ENCODE results near the gene CRELD2. TPM values are rescaled to one million over a fixed set of nuclear protein-coding genes. Genes with fewer than 3 reads are reported as not detected.
A peak's percentile ranks its signal among the peaks of the same experiment; 100 is the strongest.

The CRELD2 gene
- total and polyA plus RNA-seq, 2 of the 13 experiments (the other 11 are each of a cell fraction or from before 2014, with no cell fraction given), result 17.2 to 44.7 TPM

DNA sequence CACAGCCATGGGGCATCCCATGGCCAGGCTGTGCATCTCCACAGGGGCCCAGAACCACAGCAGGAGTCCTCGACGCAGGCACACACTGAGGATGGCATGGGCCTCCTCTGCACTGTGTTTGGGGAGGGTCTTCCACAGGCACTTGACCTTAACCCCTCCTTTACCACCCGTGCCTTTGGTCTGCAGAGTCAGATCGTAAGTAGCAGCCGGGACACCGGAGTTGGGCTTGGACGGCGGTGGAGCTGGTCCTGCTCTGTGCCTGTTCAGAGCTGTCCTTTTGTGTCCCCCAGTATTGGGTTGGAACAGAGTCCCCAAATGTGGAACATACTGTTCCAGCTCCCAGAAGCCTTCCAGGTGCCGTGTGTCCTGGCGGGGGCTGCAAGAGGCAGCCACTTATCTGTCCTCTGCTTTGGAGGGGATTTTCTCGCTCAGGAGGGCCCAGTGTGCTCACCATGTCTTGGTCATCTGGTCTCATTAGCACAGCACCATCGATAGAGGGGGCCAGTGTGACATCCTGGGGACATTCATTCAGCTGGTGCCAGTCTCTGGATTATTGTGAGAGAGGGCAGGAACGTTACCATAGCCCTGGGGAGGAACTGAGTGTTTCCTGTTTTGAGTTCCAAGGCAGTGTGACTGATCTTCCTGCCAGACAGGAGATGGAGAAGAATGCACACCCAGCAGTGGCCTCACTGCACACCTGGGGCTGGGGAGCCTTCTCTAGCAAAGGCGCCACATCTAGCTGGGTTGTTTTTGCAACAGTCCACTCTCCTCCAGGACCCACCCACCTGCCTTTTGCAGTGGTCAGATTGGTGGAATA lies 12.4 kb downstream of the CRELD2 start (continued):
- TF ChIP-seq, protein P1, sequence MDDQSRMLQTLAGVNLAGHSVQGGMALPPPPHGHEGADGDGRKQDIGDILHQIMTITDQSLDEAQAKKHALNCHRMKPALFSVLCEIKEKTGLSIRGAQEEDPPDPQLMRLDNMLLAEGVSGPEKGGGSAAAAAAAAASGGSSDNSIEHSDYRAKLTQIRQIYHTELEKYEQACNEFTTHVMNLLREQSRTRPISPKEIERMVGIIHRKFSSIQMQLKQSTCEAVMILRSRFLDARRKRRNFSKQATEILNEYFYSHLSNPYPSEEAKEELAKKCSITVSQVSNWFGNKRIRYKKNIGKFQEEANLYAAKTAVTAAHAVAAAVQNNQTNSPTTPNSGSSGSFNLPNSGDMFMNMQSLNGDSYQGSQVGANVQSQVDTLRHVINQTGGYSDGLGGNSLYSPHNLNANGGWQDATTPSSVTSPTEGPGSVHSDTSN (CRISPR knock-in tag; IDR thresholded peaks at IDR 0.05; ENCODE audit: borderline replicate concordance), result no peak
- TF ChIP-seq ZNF235 (CRISPR knock-in tag; IDR thresholded peaks at IDR 0.05; ENCODE audit: borderline replicate concordance), result no peak
- TF ChIP-seq SATB2 (CRISPR knock-in tag; IDR thresholded peaks at IDR 0.05), result no peak
- TF ChIP-seq, protein P2, sequence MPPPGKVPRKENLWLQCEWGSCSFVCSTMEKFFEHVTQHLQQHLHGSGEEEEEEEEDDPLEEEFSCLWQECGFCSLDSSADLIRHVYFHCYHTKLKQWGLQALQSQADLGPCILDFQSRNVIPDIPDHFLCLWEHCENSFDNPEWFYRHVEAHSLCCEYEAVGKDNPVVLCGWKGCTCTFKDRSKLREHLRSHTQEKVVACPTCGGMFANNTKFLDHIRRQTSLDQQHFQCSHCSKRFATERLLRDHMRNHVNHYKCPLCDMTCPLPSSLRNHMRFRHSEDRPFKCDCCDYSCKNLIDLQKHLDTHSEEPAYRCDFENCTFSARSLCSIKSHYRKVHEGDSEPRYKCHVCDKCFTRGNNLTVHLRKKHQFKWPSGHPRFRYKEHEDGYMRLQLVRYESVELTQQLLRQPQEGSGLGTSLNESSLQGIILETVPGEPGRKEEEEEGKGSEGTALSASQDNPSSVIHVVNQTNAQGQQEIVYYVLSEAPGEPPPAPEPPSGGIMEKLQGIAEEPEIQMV (CRISPR knock-in tag; IDR thresholded peaks at IDR 0.05; ENCODE audit: low read depth), result no peak
- TF ChIP-seq, protein P3, sequence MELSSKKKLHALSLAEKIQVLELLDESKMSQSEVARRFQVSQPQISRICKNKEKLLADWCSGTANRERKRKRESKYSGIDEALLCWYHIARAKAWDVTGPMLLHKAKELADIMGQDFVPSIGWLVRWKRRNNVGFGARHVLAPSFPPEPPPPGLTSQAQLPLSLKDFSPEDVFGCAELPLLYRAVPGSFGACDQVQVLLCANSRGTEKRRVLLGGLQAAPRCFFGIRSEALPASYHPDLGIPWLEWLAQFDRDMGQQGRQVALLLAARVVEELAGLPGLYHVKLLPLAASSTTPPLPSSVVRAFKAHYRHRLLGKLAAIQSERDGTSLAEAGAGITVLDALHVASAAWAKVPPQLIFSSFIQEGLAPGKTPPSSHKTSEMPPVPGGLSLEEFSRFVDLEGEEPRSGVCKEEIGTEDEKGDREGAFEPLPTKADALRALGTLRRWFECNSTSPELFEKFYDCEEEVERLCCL (CRISPR knock-in tag; IDR thresholded peaks at IDR 0.05; ENCODE audit: borderline replicate concordance), result no peak
- no peak for TF ChIP-seq ZNF530 (CRISPR knock-in tag; IDR thresholded peaks at IDR 0.05; ENCODE audit: low read depth)
- TF ChIP-seq, protein P4, sequence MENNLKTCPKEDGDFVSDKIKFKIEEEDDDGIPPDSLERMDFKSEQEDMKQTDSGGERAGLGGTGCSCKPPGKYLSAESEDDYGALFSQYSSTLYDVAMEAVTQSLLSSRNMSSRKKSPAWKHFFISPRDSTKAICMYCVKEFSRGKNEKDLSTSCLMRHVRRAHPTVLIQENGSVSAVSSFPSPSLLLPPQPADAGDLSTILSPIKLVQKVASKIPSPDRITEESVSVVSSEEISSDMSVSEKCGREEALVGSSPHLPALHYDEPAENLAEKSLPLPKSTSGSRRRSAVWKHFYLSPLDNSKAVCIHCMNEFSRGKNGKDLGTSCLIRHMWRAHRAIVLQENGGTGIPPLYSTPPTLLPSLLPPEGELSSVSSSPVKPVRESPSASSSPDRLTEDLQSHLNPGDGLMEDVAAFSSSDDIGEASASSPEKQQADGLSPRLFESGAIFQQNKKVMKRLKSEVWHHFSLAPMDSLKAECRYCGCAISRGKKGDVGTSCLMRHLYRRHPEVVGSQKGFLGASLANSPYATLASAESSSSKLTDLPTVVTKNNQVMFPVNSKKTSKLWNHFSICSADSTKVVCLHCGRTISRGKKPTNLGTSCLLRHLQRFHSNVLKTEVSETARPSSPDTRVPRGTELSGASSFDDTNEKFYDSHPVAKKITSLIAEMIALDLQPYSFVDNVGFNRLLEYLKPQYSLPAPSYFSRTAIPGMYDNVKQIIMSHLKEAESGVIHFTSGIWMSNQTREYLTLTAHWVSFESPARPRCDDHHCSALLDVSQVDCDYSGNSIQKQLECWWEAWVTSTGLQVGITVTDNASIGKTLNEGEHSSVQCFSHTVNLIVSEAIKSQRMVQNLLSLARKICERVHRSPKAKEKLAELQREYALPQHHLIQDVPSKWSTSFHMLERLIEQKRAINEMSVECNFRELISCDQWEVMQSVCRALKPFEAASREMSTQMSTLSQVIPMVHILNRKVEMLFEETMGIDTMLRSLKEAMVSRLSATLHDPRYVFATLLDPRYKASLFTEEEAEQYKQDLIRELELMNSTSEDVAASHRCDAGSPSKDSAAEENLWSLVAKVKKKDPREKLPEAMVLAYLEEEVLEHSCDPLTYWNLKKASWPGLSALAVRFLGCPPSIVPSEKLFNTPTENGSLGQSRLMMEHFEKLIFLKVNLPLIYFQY (CRISPR knock-in tag; IDR thresholded peaks at IDR 0.05; ENCODE audit: borderline replicate concordance), result peak; percentile 57; the same call in 1 of the 2 replicates
- no peak; the same call in none of the 2 replicates for TF ChIP-seq KAT8 (CRISPR knock-in tag; IDR thresholded peaks at IDR 0.05)
- TF ChIP-seq SMARCC2 (IDR thresholded peaks at IDR 0.05), result no peak
- no peak for TF ChIP-seq HNRNPL (IDR thresholded peaks at IDR 0.05; ENCODE audit: low read depth, low read length)
- TF ChIP-seq, protein P5, sequence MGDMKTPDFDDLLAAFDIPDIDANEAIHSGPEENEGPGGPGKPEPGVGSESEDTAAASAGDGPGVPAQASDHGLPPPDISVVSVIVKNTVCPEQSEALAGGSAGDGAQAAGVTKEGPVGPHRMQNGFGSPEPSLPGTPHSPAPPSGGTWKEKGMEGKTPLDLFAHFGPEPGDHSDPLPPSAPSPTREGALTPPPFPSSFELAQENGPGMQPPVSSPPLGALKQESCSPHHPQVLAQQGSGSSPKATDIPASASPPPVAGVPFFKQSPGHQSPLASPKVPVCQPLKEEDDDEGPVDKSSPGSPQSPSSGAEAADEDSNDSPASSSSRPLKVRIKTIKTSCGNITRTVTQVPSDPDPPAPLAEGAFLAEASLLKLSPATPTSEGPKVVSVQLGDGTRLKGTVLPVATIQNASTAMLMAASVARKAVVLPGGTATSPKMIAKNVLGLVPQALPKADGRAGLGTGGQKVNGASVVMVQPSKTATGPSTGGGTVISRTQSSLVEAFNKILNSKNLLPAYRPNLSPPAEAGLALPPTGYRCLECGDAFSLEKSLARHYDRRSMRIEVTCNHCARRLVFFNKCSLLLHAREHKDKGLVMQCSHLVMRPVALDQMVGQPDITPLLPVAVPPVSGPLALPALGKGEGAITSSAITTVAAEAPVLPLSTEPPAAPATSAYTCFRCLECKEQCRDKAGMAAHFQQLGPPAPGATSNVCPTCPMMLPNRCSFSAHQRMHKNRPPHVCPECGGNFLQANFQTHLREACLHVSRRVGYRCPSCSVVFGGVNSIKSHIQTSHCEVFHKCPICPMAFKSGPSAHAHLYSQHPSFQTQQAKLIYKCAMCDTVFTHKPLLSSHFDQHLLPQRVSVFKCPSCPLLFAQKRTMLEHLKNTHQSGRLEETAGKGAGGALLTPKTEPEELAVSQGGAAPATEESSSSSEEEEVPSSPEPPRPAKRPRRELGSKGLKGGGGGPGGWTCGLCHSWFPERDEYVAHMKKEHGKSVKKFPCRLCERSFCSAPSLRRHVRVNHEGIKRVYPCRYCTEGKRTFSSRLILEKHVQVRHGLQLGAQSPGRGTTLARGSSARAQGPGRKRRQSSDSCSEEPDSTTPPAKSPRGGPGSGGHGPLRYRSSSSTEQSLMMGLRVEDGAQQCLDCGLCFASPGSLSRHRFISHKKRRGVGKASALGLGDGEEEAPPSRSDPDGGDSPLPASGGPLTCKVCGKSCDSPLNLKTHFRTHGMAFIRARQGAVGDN (CRISPR knock-in tag; IDR thresholded peaks at IDR 0.05), result peak; percentile 23; the same call in 1 of the 2 replicates
- TF ChIP-seq, protein P6, sequence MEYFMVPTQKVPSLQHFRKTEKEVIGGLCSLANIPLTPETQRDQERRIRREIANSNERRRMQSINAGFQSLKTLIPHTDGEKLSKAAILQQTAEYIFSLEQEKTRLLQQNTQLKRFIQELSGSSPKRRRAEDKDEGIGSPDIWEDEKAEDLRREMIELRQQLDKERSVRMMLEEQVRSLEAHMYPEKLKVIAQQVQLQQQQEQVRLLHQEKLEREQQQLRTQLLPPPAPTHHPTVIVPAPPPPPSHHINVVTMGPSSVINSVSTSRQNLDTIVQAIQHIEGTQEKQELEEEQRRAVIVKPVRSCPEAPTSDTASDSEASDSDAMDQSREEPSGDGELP (IDR thresholded peaks at IDR 0.05; ENCODE audit: borderline replicate concordance, low read depth), result peak; percentile 85; the same call in 1 of the 2 replicates
- TF ChIP-seq GABPB1 (CRISPR knock-in tag; IDR thresholded peaks at IDR 0.05), result peak; percentile 18; the same call in 1 of the 2 replicates
- no peak for TF ChIP-seq ZNF547 (CRISPR knock-in tag; IDR thresholded peaks at IDR 0.05)

Measured in HepG2 (cell line).